H1 (cell line): ENCODE measurements around the gene HOXB5. TPM values are rescaled to one million over a fixed set of nuclear protein-coding genes. Genes with fewer than 3 reads are reported as not detected.

ENCODE experiments used
- CTCF ChIA-PET: fragments of 300-600 bp; sonication (Branson Sonifier 250); formaldehyde crosslinking; loops from one replicate; lab custom pipeline; 2021; ENCODE audit not compliant: partially characterized antibody; lab: Charles Lee
- POLR2A ChIA-PET: fragments of 300-600 bp; sonication (Branson Sonifier 250); formaldehyde crosslinking; loops from one replicate; lab custom pipeline; 2021; ENCODE audit warnings: inconsistent platforms; ENCODE audit not compliant: partially characterized antibody; lab: Charles Lee
- DNase-seq, 2 experiments: peaks; one replicate each; pipeline versions ENCODE4 v3.0.0 to v3.0.0-alpha.2; 2010 to 2022; ENCODE audit warnings: low spot score in 2 of 2, low read depth in 1 of 2, mixed read lengths in 1 of 2
- FAIRE-seq: peaks from 2 replicates; lab custom pipeline; 2011; peaks lifted over from hg19 to GRCh38; lab: Jason Lieb, UNC
- H2AFZ ChIP-seq: 2 replicates; pipeline ENCODE4 v1.8.1; 2012; ENCODE audit warnings: low read length, inconsistent platforms
- H2AK5ac ChIP-seq: 2 replicates; pipeline ENCODE4 v1.6.1; 2013; ENCODE audit warnings: low read depth, low read length
- H2BK120ac ChIP-seq: replicated peaks from 2 replicates; pipeline ENCODE3; 2013; ENCODE audit warnings: low read depth, low read length, inconsistent platforms
- H2BK12ac ChIP-seq: 2 replicates; pipeline ENCODE4 v1.6.1; 2013; ENCODE audit warnings: low read depth, low read length
- H2BK15ac ChIP-seq: 2 replicates; pipeline ENCODE4 v1.6.1; 2013; ENCODE audit warnings: low read length
- H2BK20ac ChIP-seq: 2 replicates; pipeline ENCODE4 v1.6.1; 2013; ENCODE audit warnings: low read length
- H2BK5ac ChIP-seq: 2 replicates; pipeline ENCODE4 v1.6.1; 2013; ENCODE audit warnings: low read depth, low read length
- H3K14ac ChIP-seq: 2 replicates; pipeline ENCODE4 v1.6.1; 2013; ENCODE audit warnings: inconsistent platforms; ENCODE audit not compliant: insufficient read length
- H3K18ac ChIP-seq: 2 replicates; pipeline ENCODE4 v1.6.1; 2013; ENCODE audit warnings: low read length; ENCODE audit errors: extremely low read depth
- H3K23ac ChIP-seq: 2 replicates; pipeline ENCODE4 v1.6.1; 2013; ENCODE audit warnings: inconsistent platforms; ENCODE audit not compliant: insufficient read length
- H3K23me2 ChIP-seq: 2 replicates; pipeline ENCODE4 v1.6.1; 2013; ENCODE audit warnings: low read depth, low read length
- H3K27ac ChIP-seq: 2 replicates; pipeline ENCODE4 v1.6.1; 2011; ENCODE audit warnings: low read depth, low read length, inconsistent platforms
- H3K27me3 ChIP-seq, 4 experiments: replicated peaks in 1 of 4; 1 replicate in 1 of 4; 2 replicates in 3 of 4; pipeline versions ENCODE4 v1.6.1 to v1.8.1; 2011 to 2013; ENCODE audit warnings: low read length in 3 of 4, mild to moderate bottlenecking in 3 of 4, inconsistent platforms in 2 of 4, mixed read lengths in 2 of 4, moderate library complexity in 1 of 4; ENCODE audit not compliant: control insufficient read depth in 3 of 4, insufficient read depth in 3 of 4; ENCODE audit errors: extremely low read depth in 1 of 4
- H3K36me3 ChIP-seq, 4 experiments: 2 replicates each; pipeline versions ENCODE4 v1.6.1 to v1.8.1; 2011 to 2013; ENCODE audit warnings: mild to moderate bottlenecking in 4 of 4, low read length in 3 of 4, moderate library complexity in 2 of 4, control low read depth in 1 of 4, inconsistent platforms in 1 of 4; ENCODE audit not compliant: insufficient read depth in 4 of 4, control insufficient read depth in 2 of 4
- H3K4ac ChIP-seq: replicated peaks from 2 replicates; pipeline ENCODE3; 2013; ENCODE audit warnings: low read length, low read depth, mixed read lengths, inconsistent platforms; ENCODE audit not compliant: insufficient read length
- H3K4me1 ChIP-seq, 4 experiments: replicated peaks in 1 of 4; 1 replicate in 1 of 4; 2 replicates in 3 of 4; pipeline versions ENCODE4 v1.6.1 to v1.8.1; 2011 to 2013; ENCODE audit warnings: low read length in 3 of 4, inconsistent platforms in 2 of 4, mixed read lengths in 1 of 4; ENCODE audit not compliant: insufficient read depth in 4 of 4, control insufficient read depth in 3 of 4
- H3K4me2 ChIP-seq, 2 experiments: 2 replicates each; pipeline versions ENCODE4 v1.6.1 to v1.8.1; 2011 to 2013; ENCODE audit warnings: low read depth in 2 of 2, low read length in 2 of 2, control low read depth in 1 of 2, inconsistent platforms in 1 of 2, mild to moderate bottlenecking in 1 of 2; ENCODE audit not compliant: insufficient read depth in 1 of 2
- H3K4me3 ChIP-seq, 4 experiments: fragments of 200-600, 300-600 bp in 1 of 4; sonication (generic), shearing (Covaris generic), sonication (Bioruptor Twin) in 1 of 4; 2 replicates each; pipeline versions ENCODE4 v1.5.1 to v1.8.1; 2011 to 2016; ENCODE audit warnings: low read length in 4 of 4, low read depth in 3 of 4, control low read depth in 2 of 4, inconsistent platforms in 2 of 4, mild to moderate bottlenecking in 2 of 4, mixed read lengths in 1 of 4, moderate library complexity in 1 of 4; ENCODE audit not compliant: insufficient read depth in 2 of 4; ENCODE audit errors: extremely low read depth in 1 of 4
- H3K56ac ChIP-seq: replicated peaks from 2 replicates; pipeline ENCODE3; 2013; ENCODE audit warnings: low read depth, mild to moderate bottlenecking, mixed read lengths, low read length, inconsistent platforms; ENCODE audit not compliant: insufficient read length
- H3K79me1 ChIP-seq: 2 replicates; pipeline ENCODE4 v1.6.1; 2013; ENCODE audit warnings: low read depth, low read length, control low read depth
- H3K79me2 ChIP-seq, 2 experiments: 2 replicates each; pipeline versions ENCODE4 v1.6.1 to v1.8.1; 2012 to 2013; ENCODE audit warnings: low read length in 2 of 2, mild to moderate bottlenecking in 2 of 2, inconsistent platforms in 1 of 2; ENCODE audit not compliant: insufficient read depth in 2 of 2, control insufficient read depth in 1 of 2
- H3K9ac ChIP-seq, 4 experiments: replicated peaks in 1 of 4; 1 replicate in 1 of 4; 2 replicates in 3 of 4; pipeline versions ENCODE4 v1.6.1 to v1.8.1; 2011 to 2013; ENCODE audit warnings: low read depth in 3 of 4, low read length in 3 of 4, control low read depth in 2 of 4, mild to moderate bottlenecking in 2 of 4, moderate library complexity in 2 of 4, inconsistent platforms in 1 of 4; ENCODE audit errors: extremely low read depth in 1 of 4
- H3K9me3 ChIP-seq, 2 experiments: 2 replicates each; pipeline versions ENCODE4 v1.6.1 to v1.8.1; 2012 to 2013; ENCODE audit warnings: mild to moderate bottlenecking in 2 of 2, moderate library complexity in 2 of 2, control low read depth in 1 of 2, inconsistent platforms in 1 of 2, low read depth in 1 of 2, low read length in 1 of 2, mixed read lengths in 1 of 2; ENCODE audit not compliant: insufficient read depth in 2 of 2
- H4K20me1 ChIP-seq, 2 experiments: replicated peaks in 1 of 2; 2 replicates each; pipeline versions ENCODE3 to v1.8.1; 2011 to 2013; ENCODE audit warnings: inconsistent platforms in 2 of 2, low read length in 2 of 2, mild to moderate bottlenecking in 1 of 2; ENCODE audit not compliant: insufficient read depth in 2 of 2, control insufficient read depth in 1 of 2
- H4K5ac ChIP-seq: 2 replicates; pipeline ENCODE4 v1.6.1; 2013; ENCODE audit warnings: low read length, low read depth, mixed read lengths, inconsistent platforms; ENCODE audit not compliant: insufficient read length
- H4K8ac ChIP-seq: 2 replicates; pipeline ENCODE4 v1.8.0; 2013; ENCODE audit warnings: mild to moderate bottlenecking, moderate library complexity, low read length, inconsistent platforms; ENCODE audit not compliant: insufficient read depth; ENCODE audit errors: extremely low read depth
- H4K91ac ChIP-seq: replicated peaks from 2 replicates; pipeline ENCODE3; 2013; ENCODE audit warnings: low read length, mixed read lengths, inconsistent platforms; ENCODE audit not compliant: insufficient read length
- CTCF ChIP-seq, 3 experiments: IDR thresholded peaks; 1 replicate in 2 of 3; 2 replicates in 1 of 3; pipeline versions ENCODE4 v1.5.1 to v1.6.1; 2011; ENCODE audit warnings: low read length in 3 of 3, mild to moderate bottlenecking in 3 of 3, inconsistent platforms in 2 of 3, low read depth in 1 of 3, moderate library complexity in 1 of 3; ENCODE audit not compliant: insufficient read depth in 1 of 3; ENCODE audit errors: control extremely low read depth in 1 of 3
- EZH2 ChIP-seq: fragments of 200-600 bp; sonication (generic); IDR thresholded peaks from 2 replicates; pipeline ENCODE4 v1.7.1; 2012; ENCODE audit warnings: low read depth, mild to moderate bottlenecking, moderate library complexity, low read length, inconsistent platforms; ENCODE audit not compliant: severe bottlenecking
- JUND ChIP-seq: IDR thresholded peaks from 2 replicates; pipeline ENCODE4 v1.6.1; 2011; ENCODE audit warnings: mild to moderate bottlenecking, improper control_type of control experiment, low read length
- KDM1A ChIP-seq: fragments of 200-600, 300-600 bp; sonication (generic); IDR thresholded peaks from 2 replicates; pipeline ENCODE4 v1.7.1; 2016; ENCODE audit warnings: mild to moderate bottlenecking, low read length, borderline replicate concordance
- POU5F1 ChIP-seq: IDR thresholded peaks from 2 replicates; pipeline ENCODE4 v1.6.1; 2011; ENCODE audit warnings: low read depth, mild to moderate bottlenecking, low read length, moderate library complexity
- RAD21 ChIP-seq, 2 experiments: IDR thresholded peaks in 1 of 2; conservative IDR thresholded peaks in 1 of 2; 2 replicates each; pipeline ENCODE4 v1.6.1; 2011; ENCODE audit warnings: low read depth in 2 of 2, low read length in 2 of 2, improper control_type of control experiment in 1 of 2, inconsistent platforms in 1 of 2, mild to moderate bottlenecking in 1 of 2, moderate library complexity in 1 of 2
- TCF12 ChIP-seq: IDR thresholded peaks from 2 replicates; pipeline ENCODE4 v1.6.1; 2011; ENCODE audit warnings: low read depth, mild to moderate bottlenecking, low read length
- WGBS, 2 experiments: shearing (Covaris generic) in 1 of 2; methylation state at CpG; one replicate each; pipeline versions ENCODE4 v1.1.6 to v1.1.7; 2013 to 2015; ENCODE audit warnings: low lambda C conversion rate in 2 of 2, mixed read lengths in 2 of 2, inconsistent platforms in 1 of 2, low coverage in 1 of 2, missing lambda C conversion rate in 1 of 2; ENCODE audit not compliant: insufficient replicate concordance in 2 of 2, insufficient coverage in 1 of 2, insufficient read length in 1 of 2; ENCODE audit errors: extremely low coverage in 1 of 2, missing lambda C conversion rate in 1 of 2; 5-methylcytosine and 5-hydroxymethylcytosine counted together
- polyA plus RNA-seq, 7 experiments: library from polyadenylated mRNA; depleted of rRNA in 3 of 7; stranded (reverse) in 5 of 7; unstranded in 2 of 7; fragments of >200 nt in 5 of 7; fragments of 200-250 nt in 2 of 7; gene quantifications; 1 replicate in 5 of 7; 2 replicates in 1 of 7; 4 replicates in 1 of 7; pipeline versions ENCODE4 v1.2.1 to v1.2.3, GENCODE V29; 2011 to 2013; ENCODE audit warnings: missing spikeins in 2 of 7, mixed read lengths in 2 of 7
- total RNA-seq: library from RNA; stranded (reverse); fragmentation: NEBNext Ultra II Directional; extraction: Animal tissue kit (Norgen Biotek cat#: 25700); gene quantifications from 2 replicates; pipeline ENCODE4 v1.2.1, GENCODE V29; 2021

The HOXB5 gene
- total and polyA plus RNA-seq, 2 of the 8 experiments (the other 6 are each of a cell fraction or from before 2014, with no cell fraction given) = not detected

GRCh38 chr17:48618256-48618896 is 24.8 kb upstream of the HOXB5 start:
- H3K27ac ChIP-seq = no peak overlapping the region
- H2BK12ac ChIP-seq = no peak overlapping the region
- no peaks in the 10 kb centered on the region; a peak in 1 of 4 replicates for H3K9me3 ChIP-seq
- no peak overlapping the region for H3K23ac ChIP-seq
- H3K4ac ChIP-seq = no peak overlapping the region
- H4K20me1 ChIP-seq = peaks cover 29 to 46% of the 10 kb centered on the region in 2 experiments
- no peak overlapping the region for H4K5ac ChIP-seq
- H3K79me1 ChIP-seq = no peaks in the 10 kb centered on the region
- no peak overlapping the region for H2BK15ac ChIP-seq
- ChIA-PET POLR2A (no interaction called here), CTCF (interaction anchor here (0.5 to 5.4 kb wide), 50 partner anchors 9 to 600 kb away, joined by 3 to 30 read pairs (median 4); partner anchors contain the start of genes HOXB3, HOXB5 and HOXB9)
- peaks cover 0 to 3% (median 3%) of the 10 kb centered on the region in 4 experiments; a peak in 5 of 7 replicates for H3K4me1 ChIP-seq
- no peak overlapping the region for H2BK120ac ChIP-seq
- peak in 1 of 2 experiments; percentile 95 for DNase-seq
- peaks cover 0 to 14% (median 0%) of the 10 kb centered on the region in 4 experiments; a peak in 1 of 8 replicates for H3K36me3 ChIP-seq
- H3K4me3 ChIP-seq = peak overlapping the region in 1 of 4 experiments; percentile 19; a peak in 1 of 8 replicates
- no peak overlapping the region for H2AFZ ChIP-seq
- no peak overlapping the region for H3K14ac ChIP-seq
- no peak overlapping the region for H4K91ac ChIP-seq
- TF ChIP-seq KDM1A (no peak), RAD21 (IDR thresholded peaks at IDR 0.05 in 1 of 2, conservative IDR thresholded peaks at IDR 0.05 in 1 of 2; ENCODE audit: low read depth in 2 of 2, low read length in 2 of 2) (peak; percentile 96), CTCF (IDR thresholded peaks at IDR 0.05; ENCODE audit: control extremely low read depth in 1 of 3, insufficient read depth in 1 of 3, low read depth in 1 of 3, low read length in 3 of 3) (peak; percentile 77 to 95 (median 82)), TCF12 (0 out of 2 replicates have a peak, but pooled peaks have one; percentile 63), POU5F1 (no peak), EZH2 (peak; percentile 67), JUND (peak; percentile 12; the same call in 1 of the 2 replicates)
- H2AK5ac ChIP-seq = no peak overlapping the region
- H3K4me2 ChIP-seq = no peak overlapping the region
- H2BK20ac ChIP-seq = no peak overlapping the region
- H3K79me2 ChIP-seq = no peaks in the 10 kb centered on the region
- H4K8ac ChIP-seq = no peak overlapping the region
- FAIRE-seq = peak; percentile 42
- peaks cover 97 to 100% (median 99%) of the 10 kb centered on the region in 4 experiments for H3K27me3 ChIP-seq
- H3K18ac ChIP-seq = no peak overlapping the region
- H3K56ac ChIP-seq = no peak overlapping the region
- 10% methylated on average over 25 of the region's 25 CpGs; no CpG with 5 or more reads in 1 of the 2 experiments for WGBS, 2 experiments
- H3K23me2 ChIP-seq = no peaks in the 10 kb centered on the region; the same call in 1 of the 2 replicates
- no peak overlapping the region for H2BK5ac ChIP-seq
- H3K9ac ChIP-seq = no peak overlapping the region
